ENCODE data around the gene LGALS4. TPM values are rescaled to one million over a fixed set of nuclear protein-coding genes. Genes with fewer than 3 reads are reported as not detected.
A peak's percentile ranks its signal among the peaks of the same experiment; 100 is the strongest.
"Not testable (repeated sequence)": the region's sequence is repeated elsewhere in the genome, so short reads cannot be mapped to it uniquely, and the experiment has no call there.

The LGALS4 gene
- total and polyA plus RNA-seq, 4 donors = 0.51 to 544 (median 6.0) TPM

- intact Hi-C loops (cut with DNase I) = no loop called here
- ATAC-seq (ENCODE audit: low FRiP score) (no peak), DNase-seq (peak in 1 of 2 donors; percentile 41)
- no peaks in the 10 kb centered on the region for H3K9me3 ChIP-seq (ENCODE audit: control insufficient read depth, low read length)
- H3K4me1 ChIP-seq (ENCODE audit: control insufficient read depth in 1 of 2, insufficient read depth in 2 of 2, low read length in 2 of 2) = no peaks in the 10 kb centered on the region
- no peak overlapping the region for H3K27ac ChIP-seq (ENCODE audit: low read depth in 1 of 2, low read length in 2 of 2)
- no peak overlapping the region for H3K4me3 ChIP-seq (ENCODE audit: low read length in 2 of 2)
- H3K36me3 ChIP-seq (ENCODE audit: control insufficient read depth in 1 of 2, insufficient read depth in 2 of 2, low read length in 1 of 2) = no peaks in the 10 kb centered on the region
- 86 to 87% methylated on average over 7 of the region's 7 CpGs for WGBS, 2 donors
- H3K27me3 ChIP-seq (ENCODE audit: control insufficient read depth in 1 of 2, insufficient read depth in 2 of 2, low read length in 1 of 2) = peaks cover 0 to 2% of the 10 kb centered on the region in 2 donors
Observed at GRCh38 chr19:38780443-38780842, 32.3 kb downstream of the LGALS4 start.

GRCh38 chr19:38778733-38779132 lies 34.0 kb downstream of the LGALS4 start:
- H3K27ac ChIP-seq (ENCODE audit: low read depth in 1 of 2, low read length in 2 of 2) = no peak overlapping the region
- H3K27me3 ChIP-seq (ENCODE audit: control insufficient read depth in 1 of 2, insufficient read depth in 2 of 2, low read length in 1 of 2) = peaks cover 0 to 2% of the 10 kb centered on the region in 2 donors
- intact Hi-C loops (cut with DNase I) = no loop called here
- H3K9me3 ChIP-seq (ENCODE audit: control insufficient read depth, low read length) = no peaks in the 10 kb centered on the region
- no peaks in the 10 kb centered on the region for H3K4me1 ChIP-seq (ENCODE audit: control insufficient read depth in 1 of 2, insufficient read depth in 2 of 2, low read length in 2 of 2)
- ATAC-seq (ENCODE audit: low FRiP score) (no peak), DNase-seq (peak in 1 of 2 donors; percentile 39)
- 59 to 66% methylated on average over 7 of the region's 7 CpGs for whole genome bisulfite sequencing, 2 donors
- no peaks in the 10 kb centered on the region for H3K36me3 ChIP-seq (ENCODE audit: control insufficient read depth in 1 of 2, insufficient read depth in 2 of 2, low read length in 1 of 2)
- no peak overlapping the region for H3K4me3 ChIP-seq (ENCODE audit: low read length in 2 of 2)

GRCh38 chr19:38774181-38774950 lies 38.4 kb downstream of the LGALS4 start:
- WGBS, 2 donors = 82 to 83% methylated on average over 11 to 13 of the region's 13 CpGs
- Histone ChIP-seq H3K4me3 (ENCODE audit: low read length in 2 of 2) (no peak overlapping the region), H3K27ac (ENCODE audit: low read depth in 1 of 2, low read length in 2 of 2) (no peak overlapping the region), H3K36me3 (ENCODE audit: control insufficient read depth in 1 of 2, insufficient read depth in 2 of 2, low read length in 1 of 2) (no peaks in the 10 kb centered on the region), H3K4me1 (ENCODE audit: control insufficient read depth in 1 of 2, insufficient read depth in 2 of 2, low read length in 2 of 2) (no peaks in the 10 kb centered on the region), H3K27me3 (ENCODE audit: control insufficient read depth in 1 of 2, insufficient read depth in 2 of 2, low read length in 1 of 2) (no peaks in the 10 kb centered on the region), H3K9me3 (ENCODE audit: control insufficient read depth, low read length) (no peaks in the 10 kb centered on the region)
- intact Hi-C loops (cut with DNase I) = loop anchor here in 1 of 2 donors (2.0 kb wide), 1 partner anchor 18 kb away; no protein-coding TSS in a partner anchor
- no peak for DNase-seq
- ATAC-seq (ENCODE audit: low FRiP score) = no peak

GRCh38 chr19:38773469-38774177 lies 39.1 kb downstream of the LGALS4 start, which contains the start of gene LGALS7:
Gene LGALS7 (minus strand): TSS chr19:38773517. CDS start chr19:38773492, 25 bp downstream.
- DNase-seq = no peak
- whole genome bisulfite sequencing, 2 donors = 87 to 89% methylated on average over 10 to 11 of the region's 14 CpGs
- H3K4me3 ChIP-seq (ENCODE audit: low read length in 2 of 2) = no peak within 1 kb of the TSS

GRCh38 chr19:38771569-38771968 lies 41.2 kb downstream of the LGALS4 start:
- H3K4me3 ChIP-seq (ENCODE audit: low read length in 2 of 2); H3K4me1 ChIP-seq (ENCODE audit: control insufficient read depth in 1 of 2, insufficient read depth in 2 of 2, low read length in 2 of 2); DNase-seq; H3K27me3 ChIP-seq (ENCODE audit: control insufficient read depth in 1 of 2, insufficient read depth in 2 of 2, low read length in 1 of 2); intact Hi-C loops (cut with DNase I); ATAC-seq (ENCODE audit: low FRiP score); H3K36me3 ChIP-seq (ENCODE audit: control insufficient read depth in 1 of 2, insufficient read depth in 2 of 2, low read length in 1 of 2); H3K27ac ChIP-seq (ENCODE audit: low read depth in 1 of 2, low read length in 2 of 2); H3K9me3 ChIP-seq (ENCODE audit: control insufficient read depth, low read length): not testable (repeated sequence)
- 36 to 45% methylated on average over 3 to 7 of the region's 30 CpGs for WGBS, 2 donors

More at GRCh38 chr19:38773469-38774177, 39.1 kb downstream of the LGALS4 start, which contains the start of gene LGALS7:
- no peak within 1 kb of the TSS for H3K27ac ChIP-seq (ENCODE audit: low read depth in 1 of 2, low read length in 2 of 2)
- H3K36me3 ChIP-seq (ENCODE audit: control insufficient read depth in 1 of 2, insufficient read depth in 2 of 2, low read length in 1 of 2) = no peaks in the 10 kb centered on the region
- H3K27me3 ChIP-seq (ENCODE audit: control insufficient read depth in 1 of 2, insufficient read depth in 2 of 2, low read length in 1 of 2) = no peaks in the 10 kb centered on the region
- intact Hi-C loops (cut with DNase I) = loop anchor here in 1 of 2 donors (2.0 kb wide), 1 partner anchor 19 kb away; no protein-coding TSS in a partner anchor
- no peak for ATAC-seq (ENCODE audit: low FRiP score)
- H3K9me3 ChIP-seq (ENCODE audit: control insufficient read depth, low read length) = no peaks in the 10 kb centered on the region
- H3K4me1 ChIP-seq (ENCODE audit: control insufficient read depth in 1 of 2, insufficient read depth in 2 of 2, low read length in 2 of 2) = no peaks in the 10 kb centered on the region

- DNase-seq; H3K27ac ChIP-seq (ENCODE audit: low read depth in 1 of 2, low read length in 2 of 2); H3K4me3 ChIP-seq (ENCODE audit: low read length in 2 of 2); H3K9me3 ChIP-seq (ENCODE audit: control insufficient read depth, low read length); intact Hi-C loops (cut with DNase I); H3K4me1 ChIP-seq (ENCODE audit: control insufficient read depth in 1 of 2, insufficient read depth in 2 of 2, low read length in 2 of 2); H3K36me3 ChIP-seq (ENCODE audit: control insufficient read depth in 1 of 2, insufficient read depth in 2 of 2, low read length in 1 of 2); H3K27me3 ChIP-seq (ENCODE audit: control insufficient read depth in 1 of 2, insufficient read depth in 2 of 2, low read length in 1 of 2): not testable (repeated sequence)
- 0% methylated on average over 1 of the region's 22 CpGs for WGBS, 2 donors
- ATAC-seq (ENCODE audit: low FRiP score) = peak; percentile 91
Observed at GRCh38 chr19:38770949-38771275, 41.8 kb downstream of the LGALS4 start.

GRCh38 chr19:38770228-38770948 lies 42.4 kb downstream of the LGALS4 start:
- peak; percentile 36 for ATAC-seq (ENCODE audit: low FRiP score)
- H3K27ac ChIP-seq (ENCODE audit: low read depth in 1 of 2, low read length in 2 of 2); H3K27me3 ChIP-seq (ENCODE audit: control insufficient read depth in 1 of 2, insufficient read depth in 2 of 2, low read length in 1 of 2); intact Hi-C loops (cut with DNase I); H3K36me3 ChIP-seq (ENCODE audit: control insufficient read depth in 1 of 2, insufficient read depth in 2 of 2, low read length in 1 of 2); H3K4me1 ChIP-seq (ENCODE audit: control insufficient read depth in 1 of 2, insufficient read depth in 2 of 2, low read length in 2 of 2); H3K9me3 ChIP-seq (ENCODE audit: control insufficient read depth, low read length); DNase-seq; H3K4me3 ChIP-seq (ENCODE audit: low read length in 2 of 2): not testable (repeated sequence)
- 3 to 7% methylated on average over 22 to 26 of the region's 58 CpGs for WGBS, 2 donors

GRCh38 chr19:38769635-38770211 lies 43.0 kb downstream of the LGALS4 start:
- no peaks in the 10 kb centered on the region for H3K4me1 ChIP-seq (ENCODE audit: control insufficient read depth in 1 of 2, insufficient read depth in 2 of 2, low read length in 2 of 2)
- no peak overlapping the region for H3K27ac ChIP-seq (ENCODE audit: low read depth in 1 of 2, low read length in 2 of 2)
- H3K27me3 ChIP-seq (ENCODE audit: control insufficient read depth in 1 of 2, insufficient read depth in 2 of 2, low read length in 1 of 2) = no peaks in the 10 kb centered on the region
- intact Hi-C loops (cut with DNase I) = loop anchor here in 1 of 2 donors (10.0 kb wide), 1 partner anchor 105 kb away; the partner anchor contains the start of gene RINL
- DNase-seq (peak; percentile 94 to 96), ATAC-seq (ENCODE audit: low FRiP score) (peak; percentile 89)
- H3K9me3 ChIP-seq (ENCODE audit: control insufficient read depth, low read length) = no peaks in the 10 kb centered on the region
- no peaks in the 10 kb centered on the region for H3K36me3 ChIP-seq (ENCODE audit: control insufficient read depth in 1 of 2, insufficient read depth in 2 of 2, low read length in 1 of 2)
- WGBS, 2 donors = 14 to 22% methylated on average over 27 to 42 of the region's 42 CpGs
- no peak overlapping the region for H3K4me3 ChIP-seq (ENCODE audit: low read length in 2 of 2)

All from aorta (tissue), 5 donors.